HTR-8/SVneo (cell line): ENCODE data around the gene MEAK7.

ENCODE experiments used
- DNase-seq: peaks from one replicate; pipeline ENCODE4 v3.0.0; 2011; ENCODE audit warnings: low spot score, mixed read lengths; ENCODE audit not compliant: insufficient read length
- FAIRE-seq: peaks from 2 replicates; lab custom pipeline; 2011; peaks lifted over from hg19 to GRCh38; lab: Jason Lieb, UNC

MEAK7 gene

DNA sequence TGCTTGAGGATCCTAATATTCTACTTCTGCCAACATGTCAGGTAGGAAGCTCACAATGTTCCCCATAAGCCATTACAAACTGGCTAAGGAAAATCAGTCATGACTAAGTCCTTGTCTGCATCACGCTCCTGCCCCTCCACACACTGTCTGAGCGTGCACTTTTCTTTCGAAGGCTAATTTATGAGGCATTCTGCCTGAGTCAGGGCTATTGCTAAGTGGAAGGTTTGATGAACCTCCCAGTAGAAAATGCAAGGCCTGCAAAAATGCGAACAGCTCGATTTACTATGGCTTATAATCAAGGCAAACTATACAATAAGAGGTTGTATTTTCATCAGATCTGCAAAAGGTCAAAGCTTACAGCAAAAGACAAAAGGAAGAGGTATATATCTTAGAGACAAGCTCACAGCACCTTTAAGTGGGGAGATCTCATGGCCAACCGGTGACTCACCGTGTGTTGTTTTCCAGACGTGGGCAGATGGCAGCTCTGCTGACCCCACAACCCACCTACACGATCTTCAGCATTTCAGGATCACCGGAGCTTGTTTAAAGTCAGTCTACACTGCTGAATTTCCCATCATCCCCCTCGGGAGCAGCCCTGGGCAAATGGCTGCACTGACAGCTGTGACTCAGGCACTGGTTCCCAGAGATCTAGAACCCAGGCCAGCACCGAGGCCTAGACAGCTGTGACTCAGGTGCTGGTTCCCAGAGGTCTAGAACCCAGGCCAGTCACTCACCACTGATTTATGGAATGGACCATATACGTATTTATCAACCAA, 26.1 kb downstream of the MEAK7 start:
- DNase-seq (peak; percentile 33), FAIRE-seq (peak; percentile 76)

GRCh38 chr16:84477661-84478060, 26.8 kb downstream of the MEAK7 start:
- FAIRE-seq (no peak), DNase-seq (no peak)

- DNase-seq (no peak), FAIRE-seq (no peak)
These were observed 28.1 kb downstream of the MEAK7 start for GRCh38 chr16:84476401-84476800.

GRCh38 chr16:84475643-84476240, 28.7 kb downstream of the MEAK7 start:
- no peak for DNase-seq
- no peak for FAIRE-seq

GRCh38 chr16:84471966-84472365, 32.5 kb downstream of the MEAK7 start:
- no peak for FAIRE-seq
- no peak for DNase-seq

DNA sequence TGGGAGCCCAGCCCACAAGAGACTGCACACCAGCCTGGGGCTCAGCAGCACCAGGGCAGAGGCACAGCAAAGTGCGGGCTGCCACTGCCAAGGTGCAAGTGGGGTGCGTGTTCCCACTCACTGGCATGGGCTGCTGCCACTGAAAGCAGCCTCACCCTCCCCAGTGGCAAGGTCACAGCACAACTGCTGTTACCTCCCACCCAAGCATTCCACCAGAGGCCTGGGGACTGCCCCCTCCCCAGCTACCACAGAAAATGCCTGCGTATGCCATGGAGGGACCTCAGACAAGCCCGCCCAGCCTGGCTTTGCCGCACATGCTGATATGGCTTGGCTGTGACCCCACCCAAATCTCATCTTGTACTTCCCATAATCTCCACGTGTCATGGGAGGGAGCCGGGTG, 33.1 kb downstream of the MEAK7 start:
- DNase-seq, result no peak
- FAIRE-seq, result no peak

GRCh38 chr16:84467709-84468108, 36.8 kb downstream of the MEAK7 start:
- DNase-seq, result no peak
- FAIRE-seq, result no peak

DNA sequence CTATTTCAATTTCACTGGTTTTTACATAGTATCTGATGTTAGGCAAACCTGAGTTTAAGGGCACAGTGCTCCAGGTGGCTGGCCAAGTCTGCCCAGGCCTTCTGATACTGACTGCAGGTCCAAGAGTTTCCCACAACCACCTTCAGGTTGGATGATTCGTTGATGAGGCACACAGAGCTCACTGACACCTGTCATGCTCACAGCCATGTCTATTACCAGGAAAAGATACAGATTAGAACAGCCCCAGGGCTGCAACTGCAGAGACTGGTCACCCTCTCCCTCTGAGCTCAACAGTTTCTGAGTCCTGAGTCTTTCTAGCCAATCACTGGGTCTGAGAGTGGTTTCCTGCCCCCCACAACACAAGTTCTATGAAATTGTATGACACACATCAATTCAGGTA, 37.2 kb downstream of the MEAK7 start:
- no peak for FAIRE-seq

GRCh38 chr16:84466692-84467091, 37.8 kb downstream of the MEAK7 start:
- no peak for DNase-seq
- no peak for FAIRE-seq

More for the DNA sequence above, 37.2 kb downstream of the MEAK7 start:
- no peak for DNase-seq

GRCh38 chr16:84465154-84465553, 39.3 kb downstream of the MEAK7 start:
- FAIRE-seq (no peak), DNase-seq (no peak)

GRCh38 chr16:84464116-84464515, 40.3 kb downstream of the MEAK7 start:
- FAIRE-seq, result no peak
- no peak for DNase-seq

GRCh38 chr16:84463221-84463620, 41.2 kb downstream of the MEAK7 start:
- DNase-seq (no peak), FAIRE-seq (no peak)

DNA sequence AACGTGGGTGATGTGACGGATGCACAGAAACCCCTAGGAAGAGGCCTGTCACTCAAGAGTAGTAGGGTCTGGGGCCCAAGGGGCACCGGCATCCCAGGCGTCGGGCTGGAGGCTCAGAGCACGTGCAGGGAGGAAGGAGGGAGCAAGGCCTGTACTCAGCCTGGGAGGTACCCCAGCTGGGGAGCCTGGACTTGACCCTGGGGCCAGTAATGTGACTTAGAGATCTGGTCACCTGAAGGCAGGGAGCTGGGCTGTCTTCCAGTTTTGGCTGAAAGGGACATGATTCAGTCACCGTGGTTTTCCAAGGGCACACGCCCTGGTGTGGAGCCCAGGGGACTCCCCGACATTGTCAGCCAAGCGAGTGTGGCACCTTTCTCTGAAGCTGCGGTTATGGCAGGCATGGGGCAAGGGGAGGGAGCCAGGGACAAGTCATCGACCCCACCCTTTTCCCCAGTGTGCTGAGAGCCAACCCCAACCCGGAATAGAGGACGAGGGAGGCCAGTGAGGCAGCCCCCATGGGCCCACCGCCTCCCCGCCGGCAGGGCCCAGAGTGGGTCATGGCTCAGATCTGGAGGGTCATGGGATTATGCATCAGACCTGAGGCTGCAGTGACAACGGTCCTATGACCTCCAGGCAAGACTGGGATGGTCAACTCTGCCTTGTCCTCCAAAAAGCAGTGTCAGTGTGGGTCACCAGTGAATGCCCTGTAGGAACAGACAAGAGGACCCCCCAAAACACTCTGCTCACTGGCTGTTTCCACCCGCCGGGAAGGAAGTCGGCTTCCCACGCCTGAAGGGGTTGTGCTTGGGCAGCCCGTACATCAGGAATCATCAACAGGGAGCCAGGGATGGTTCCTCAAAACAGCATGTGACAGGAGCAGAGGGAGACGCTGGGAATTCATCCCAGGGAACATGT, 41.9 kb downstream of the MEAK7 start:
- FAIRE-seq, result no peak
- DNase-seq, result no peak

DNA sequence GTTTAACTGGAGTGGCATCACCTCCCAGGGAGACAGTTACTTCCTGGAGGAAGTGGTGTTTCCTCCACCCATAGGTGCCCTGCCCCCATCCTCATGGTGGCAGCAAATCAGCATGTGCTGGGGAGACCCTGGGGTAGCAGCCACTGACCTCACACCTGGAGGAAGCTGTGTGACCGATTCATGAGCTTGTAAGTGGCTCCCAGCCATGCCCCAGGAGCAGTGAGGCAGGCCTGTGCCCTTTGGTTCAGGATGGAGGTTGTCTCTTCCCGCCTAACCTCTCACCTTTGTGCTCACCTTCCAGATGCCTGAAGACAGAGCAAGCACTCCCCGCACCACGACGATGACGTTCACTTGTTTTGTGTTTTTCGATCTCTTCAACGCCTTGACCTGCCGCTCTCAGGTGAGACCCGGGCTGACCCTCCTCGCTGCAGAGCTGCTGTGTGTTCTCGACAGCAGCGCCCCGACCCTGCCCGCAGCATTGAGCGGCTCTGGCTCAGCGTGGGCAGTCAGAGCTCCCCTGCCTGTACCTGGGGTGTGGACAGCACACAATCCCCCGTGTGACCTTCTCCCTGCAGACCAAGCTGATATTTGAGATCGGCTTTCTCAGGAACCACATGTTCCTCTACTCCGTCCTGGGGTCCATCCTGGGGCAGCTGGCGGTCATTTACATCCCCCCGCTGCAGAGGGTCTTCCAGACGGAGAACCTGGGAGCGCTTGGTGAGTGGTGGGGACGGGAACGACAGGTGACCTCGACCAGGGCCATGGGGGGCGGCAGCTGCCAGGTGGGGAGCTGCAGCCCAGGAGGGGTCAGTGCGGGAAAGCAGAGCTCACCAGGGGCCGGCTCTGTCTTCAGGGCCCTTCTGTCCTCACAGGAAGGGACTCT, 42.8 kb downstream of the MEAK7 start:
- DNase-seq (no peak), FAIRE-seq (peak; percentile 4)

DNA sequence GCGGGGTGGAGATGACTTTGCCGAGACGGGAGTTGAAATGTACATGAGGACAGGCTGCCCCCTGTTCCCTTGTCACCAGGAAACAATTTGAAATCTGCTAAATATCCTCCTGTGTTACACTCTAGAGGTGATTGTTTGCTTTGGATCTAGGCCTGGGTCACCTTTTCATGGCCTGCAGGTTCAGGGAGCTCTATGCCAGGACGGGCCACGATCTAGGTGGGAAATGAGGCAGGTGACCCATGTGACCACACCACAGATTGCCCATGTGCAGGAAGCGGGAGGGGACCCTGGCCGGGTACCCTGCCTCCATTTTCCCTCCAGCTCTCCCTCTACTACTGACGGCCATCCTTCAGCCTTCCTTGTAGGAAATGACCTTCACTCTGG, 43.4 kb downstream of the MEAK7 start:
- DNase-seq (no peak), FAIRE-seq (peak; percentile 38)

DNA sequence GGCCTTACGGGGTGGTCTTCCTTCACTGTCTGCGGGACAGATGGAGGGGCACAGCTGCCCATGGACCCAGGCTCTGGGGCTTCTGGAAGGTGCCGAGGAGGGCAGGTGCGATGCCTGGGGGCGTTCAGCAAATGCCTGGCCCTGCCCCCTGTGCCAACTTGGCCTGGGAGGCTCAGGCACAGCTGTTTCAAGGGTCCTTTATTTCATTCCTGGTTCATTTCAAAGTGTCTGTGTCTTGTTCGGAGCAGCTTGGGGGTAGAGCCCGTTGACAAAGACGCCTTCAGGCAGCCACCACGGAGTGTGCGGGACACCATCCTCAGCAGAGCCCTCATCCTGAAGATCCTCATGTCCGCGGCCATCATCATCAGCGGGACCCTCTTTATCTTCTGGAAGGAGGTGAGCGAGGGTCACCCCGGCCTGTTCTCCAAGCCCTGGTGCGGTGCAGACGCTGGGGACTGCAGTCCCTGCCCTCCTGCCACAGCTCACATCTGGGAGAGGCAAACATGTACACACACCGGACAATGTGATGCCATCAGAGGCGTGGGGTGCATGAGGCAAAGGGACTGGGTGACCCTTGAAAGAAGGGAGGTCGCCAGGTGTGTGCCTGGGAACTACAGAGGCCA, 43.9 kb downstream of the MEAK7 start:
- DNase-seq (no peak), FAIRE-seq (peak; percentile 28)

- DNase-seq (no peak), FAIRE-seq (no peak)
These were observed 44.5 kb downstream of the MEAK7 start for GRCh38 chr16:84459941-84460405.

- DNase-seq, result no peak
- peak; percentile 51 for FAIRE-seq
These were observed 44.9 kb downstream of the MEAK7 start for GRCh38 chr16:84459533-84459894.
